Measurements from ENCODE around the gene ESYT3.
"Not testable (repeated sequence)": the region's sequence is repeated elsewhere in the genome, so short reads cannot be mapped to it uniquely, and the experiment has no call there.

Gene ESYT3

DNA sequence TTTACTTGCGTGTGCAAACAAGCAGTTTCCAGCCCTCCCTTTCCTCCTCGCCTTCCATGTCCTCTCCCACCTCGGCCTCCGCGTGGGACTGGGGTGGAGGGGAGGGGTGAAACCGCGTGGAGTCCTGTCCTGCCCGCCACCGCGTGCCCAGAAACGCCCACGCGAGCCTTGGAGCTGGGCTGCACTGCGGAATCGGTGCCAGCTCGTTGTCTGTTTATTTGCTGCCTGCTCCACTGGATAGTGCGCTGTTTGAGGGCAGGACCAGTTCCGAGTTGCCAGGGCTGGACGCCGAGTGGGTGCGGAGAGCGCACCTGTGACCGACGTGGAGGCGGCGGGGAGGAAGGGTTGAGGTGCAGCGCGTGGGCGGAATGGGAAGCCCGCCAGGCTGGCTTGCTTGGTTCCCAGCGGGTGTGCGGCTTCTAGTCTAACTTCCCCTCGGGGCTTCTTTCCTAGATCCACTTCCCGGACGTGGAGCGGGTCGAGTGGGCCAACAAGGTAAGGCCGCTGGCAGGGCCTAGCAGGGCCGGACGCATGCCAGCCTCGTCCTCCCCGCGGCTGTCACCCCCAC lies 17.3 kb downstream of the ESYT3 start:
- DNase-seq (ENCODE audit: low read depth in 1 of 2, low spot score in 1 of 2): no peak
- in situ Hi-C loops (cut with HindIII; ENCODE audit: low pct_unique_long_range_greater_than_20kb, low sequenced_read_pairs): no loop called here
- no peak for TF ChIP-seq JUND (IDR thresholded peaks at IDR 0.05; ENCODE audit: low read depth)

DNA sequence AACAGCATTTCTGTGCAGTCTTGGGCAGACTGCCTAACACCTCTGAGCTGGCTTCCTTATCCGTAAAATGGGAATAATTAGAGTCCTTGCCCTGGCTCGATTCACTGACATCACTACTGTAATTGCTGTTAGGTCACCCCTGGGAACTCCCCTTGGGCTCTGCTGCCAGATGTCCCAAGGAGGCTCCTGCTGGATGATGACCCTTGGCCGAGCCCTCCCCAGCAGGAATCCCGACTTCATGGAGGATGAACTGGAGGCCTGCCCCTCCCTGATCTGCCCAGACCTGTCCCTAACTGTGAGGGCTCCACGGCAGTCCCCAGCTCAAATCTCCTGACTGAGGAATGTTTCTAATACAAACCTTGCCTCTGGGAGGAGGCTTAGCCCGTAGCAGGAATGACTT lies 18.0 kb downstream of the ESYT3 start:
- DNase-seq (ENCODE audit: low read depth in 1 of 2, low spot score in 1 of 2): no peak
- in situ Hi-C loops (cut with HindIII; ENCODE audit: low pct_unique_long_range_greater_than_20kb, low sequenced_read_pairs): no loop called here
- TF ChIP-seq JUND (IDR thresholded peaks at IDR 0.05; ENCODE audit: low read depth): no peak

DNA sequence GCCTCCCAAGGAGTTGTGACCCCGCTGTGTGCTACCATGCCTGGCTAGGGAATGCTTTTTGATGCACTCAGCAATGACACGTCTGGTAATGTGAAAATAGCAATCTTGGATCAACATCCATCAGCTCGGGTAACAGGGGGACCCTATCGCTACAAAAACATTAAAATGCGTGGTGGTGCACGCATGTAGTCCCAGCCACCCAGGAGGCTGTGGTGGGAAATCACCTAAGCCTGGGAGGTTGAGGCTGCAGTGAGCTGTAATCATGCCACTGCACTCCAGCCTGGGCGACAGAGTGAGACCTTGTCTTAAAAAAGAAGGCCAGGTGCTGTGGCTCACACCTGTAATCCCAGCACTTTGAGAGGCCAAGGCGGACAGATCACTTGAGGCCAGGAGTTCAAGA lies 19.5 kb downstream of the ESYT3 start:
- DNase-seq (ENCODE audit: low read depth in 1 of 2, low spot score in 1 of 2); in situ Hi-C loops (cut with HindIII; ENCODE audit: low pct_unique_long_range_greater_than_20kb, low sequenced_read_pairs): not testable (repeated sequence)

DNA sequence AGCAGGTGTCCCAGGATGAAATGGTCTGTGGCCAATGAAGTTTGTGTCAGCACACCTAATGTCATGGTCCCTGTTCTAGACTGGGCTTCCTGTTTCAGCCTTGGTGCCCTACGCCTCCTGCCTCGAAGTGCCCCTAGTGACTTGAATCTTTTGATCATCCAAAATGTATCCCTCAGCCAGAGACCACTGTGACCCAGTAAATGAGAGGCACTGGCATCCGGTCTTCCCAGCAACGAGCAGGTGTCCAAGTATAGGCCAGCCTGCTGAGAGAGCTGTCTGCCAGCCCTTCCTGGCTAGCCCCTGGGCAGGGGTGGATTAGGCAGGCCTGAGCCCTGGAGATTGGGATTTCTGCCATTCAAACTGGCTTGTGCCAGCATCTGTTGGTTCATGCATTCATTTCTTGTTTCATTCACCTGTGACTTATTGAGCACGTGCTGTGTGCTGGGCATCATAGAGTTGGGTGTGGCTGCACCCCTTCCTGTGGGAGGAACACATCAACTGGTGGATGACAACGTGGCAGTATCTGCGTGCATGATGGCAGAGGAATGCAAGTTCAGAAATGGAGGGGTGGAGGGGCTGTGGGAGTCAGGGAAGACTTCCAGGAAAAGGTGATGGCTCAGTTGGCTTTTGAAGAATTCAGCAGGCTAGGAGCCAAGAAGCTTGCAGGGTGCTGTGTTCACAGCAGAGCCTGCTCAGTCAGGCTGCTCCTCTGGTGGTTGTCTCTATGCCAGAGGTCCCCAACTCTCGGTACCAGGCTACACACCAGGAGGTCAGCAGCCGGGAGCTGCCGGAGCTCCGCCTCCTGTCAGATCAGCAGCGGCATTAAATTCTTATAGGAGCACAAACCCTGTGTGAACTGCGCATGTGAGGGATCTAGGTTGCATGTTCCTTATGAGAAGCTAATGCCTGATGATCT lies 21.6 kb downstream of the ESYT3 start:
- no peak for DNase-seq (ENCODE audit: low read depth in 1 of 2, low spot score in 1 of 2)
- TF ChIP-seq JUND (IDR thresholded peaks at IDR 0.05; ENCODE audit: low read depth): no peak

GRCh38 chr3:138456961-138457862 lies 22.8 kb downstream of the ESYT3 start:
- no peak for DNase-seq (ENCODE audit: low read depth in 1 of 2, low spot score in 1 of 2)
- in situ Hi-C loops (cut with HindIII; ENCODE audit: low pct_unique_long_range_greater_than_20kb, low sequenced_read_pairs): no loop called here
- no peak for TF ChIP-seq JUND (IDR thresholded peaks at IDR 0.05; ENCODE audit: low read depth)

More for the DNA sequence above, 21.6 kb downstream of the ESYT3 start:
- in situ Hi-C loops (cut with HindIII; ENCODE audit: low pct_unique_long_range_greater_than_20kb, low sequenced_read_pairs): no loop called here

DNA sequence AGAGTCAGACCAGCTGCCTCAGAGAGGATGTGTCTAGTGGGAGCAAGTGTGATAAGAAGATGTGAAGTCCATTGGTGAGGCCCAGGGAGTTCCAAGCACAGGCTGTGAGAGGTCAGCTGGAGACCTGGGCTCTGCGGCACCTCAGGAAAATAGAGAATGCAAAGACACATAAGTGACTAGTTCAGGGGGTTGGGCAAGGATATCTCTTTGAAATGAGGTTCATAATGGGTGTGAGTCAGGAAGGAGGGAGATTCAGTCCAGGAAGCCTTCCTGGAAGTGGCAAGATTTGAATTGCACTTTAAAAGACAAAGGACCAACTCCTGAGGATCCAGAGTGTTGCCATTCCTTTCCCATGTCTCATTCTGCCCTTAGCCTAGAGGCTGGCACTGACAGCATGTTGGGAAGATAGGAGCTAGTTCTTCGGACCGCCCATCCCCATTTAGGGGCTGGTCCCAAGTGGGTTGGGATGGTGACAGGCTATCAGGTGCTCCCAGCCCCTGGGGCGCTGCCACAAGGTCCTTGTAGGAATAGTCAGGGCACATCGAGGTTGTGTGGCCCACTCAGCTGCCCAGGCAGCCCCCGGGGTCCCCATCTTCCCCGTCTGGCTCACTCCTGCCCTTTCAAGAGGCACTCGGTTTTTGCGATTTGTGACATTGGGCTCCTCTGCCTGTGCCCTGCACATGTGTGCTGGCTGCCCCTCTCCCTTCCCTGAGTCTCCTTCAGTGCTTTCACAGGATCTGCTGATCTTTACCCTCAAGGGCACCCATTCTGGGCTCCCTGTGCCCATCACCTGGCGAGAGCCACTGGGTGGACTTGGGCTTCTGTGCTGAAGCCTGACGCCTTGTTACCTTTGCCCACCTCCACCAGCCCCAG lies 23.7 kb downstream of the ESYT3 start:
- no peak for DNase-seq (ENCODE audit: low read depth in 1 of 2, low spot score in 1 of 2)
- TF ChIP-seq JUND (IDR thresholded peaks at IDR 0.05; ENCODE audit: low read depth): no peak
- in situ Hi-C loops (cut with HindIII; ENCODE audit: low pct_unique_long_range_greater_than_20kb, low sequenced_read_pairs): no loop called here

- DNase-seq (ENCODE audit: low read depth in 1 of 2, low spot score in 1 of 2): no peak
- in situ Hi-C loops (cut with HindIII; ENCODE audit: low pct_unique_long_range_greater_than_20kb, low sequenced_read_pairs): no loop called here
- TF ChIP-seq JUND (IDR thresholded peaks at IDR 0.05; ENCODE audit: low read depth): no peak
Measured at GRCh38 chr3:138458774-138459499, 24.5 kb downstream of the ESYT3 start.

GRCh38 chr3:138459619-138460535 lies 25.5 kb downstream of the ESYT3 start:
- in situ Hi-C loops (cut with HindIII; ENCODE audit: low pct_unique_long_range_greater_than_20kb, low sequenced_read_pairs): no loop called here
- no peak for DNase-seq (ENCODE audit: low read depth in 1 of 2, low spot score in 1 of 2)
- TF ChIP-seq JUND (IDR thresholded peaks at IDR 0.05; ENCODE audit: low read depth): no peak

DNA sequence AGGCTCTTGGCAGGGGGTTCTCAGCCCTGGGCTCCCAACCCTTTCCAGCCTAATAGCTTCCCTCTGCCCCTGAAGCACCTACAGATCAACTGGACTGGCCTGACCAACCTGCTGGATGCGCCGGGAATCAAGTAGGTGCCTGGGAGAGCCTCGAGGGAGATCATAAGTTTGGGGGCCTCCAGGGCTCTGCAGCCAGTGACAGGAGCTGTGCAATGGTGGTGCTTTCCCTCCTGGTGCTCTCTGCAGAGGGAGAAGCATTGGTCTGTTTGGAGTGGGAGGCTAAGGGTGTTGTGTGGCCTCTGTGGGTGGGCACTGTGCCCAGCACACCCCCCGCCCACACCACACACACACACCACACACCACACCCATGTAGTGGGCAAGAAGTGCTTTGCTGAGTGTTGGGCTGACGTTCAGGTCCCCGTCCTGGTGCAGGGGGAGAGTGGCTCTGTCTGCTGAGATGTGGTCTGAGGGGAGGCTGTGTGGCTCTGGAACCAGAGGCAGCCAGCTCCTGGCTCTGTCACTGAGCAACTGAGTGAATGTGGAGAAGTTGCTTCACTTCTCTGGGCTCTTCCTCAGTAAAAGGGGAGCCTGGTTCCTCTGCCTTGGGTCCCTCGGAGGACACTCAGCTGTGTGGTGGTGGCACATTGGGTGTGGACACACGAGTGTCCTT lies 26.3 kb downstream of the ESYT3 start:
- in situ Hi-C loops (cut with HindIII; ENCODE audit: low pct_unique_long_range_greater_than_20kb, low sequenced_read_pairs): no loop called here
- no peak for DNase-seq (ENCODE audit: low read depth in 1 of 2, low spot score in 1 of 2)
- no peak for TF ChIP-seq JUND (IDR thresholded peaks at IDR 0.05; ENCODE audit: low read depth)

DNA sequence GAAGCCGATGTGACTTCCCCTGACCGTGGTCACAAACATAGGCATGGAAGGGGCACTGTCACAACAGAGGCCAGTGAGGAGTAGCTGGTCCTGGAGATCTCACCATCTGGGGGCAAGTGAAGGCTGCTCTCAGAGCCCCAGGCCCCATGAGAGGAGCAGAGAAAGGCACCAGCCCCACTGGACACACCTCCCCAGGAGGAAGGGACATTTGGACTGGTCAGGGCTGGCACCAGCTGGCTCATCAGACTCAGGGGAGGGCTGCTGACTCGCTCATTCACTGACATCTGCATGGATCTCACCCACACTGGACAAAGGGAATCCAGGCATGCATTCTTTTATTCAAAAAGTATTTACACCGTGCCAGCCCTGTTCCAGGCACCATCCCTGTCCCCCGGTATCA lies 26.8 kb downstream of the ESYT3 start:
- no peak for DNase-seq (ENCODE audit: low read depth in 1 of 2, low spot score in 1 of 2)
- in situ Hi-C loops (cut with HindIII; ENCODE audit: low pct_unique_long_range_greater_than_20kb, low sequenced_read_pairs): no loop called here
- TF ChIP-seq JUND (IDR thresholded peaks at IDR 0.05; ENCODE audit: low read depth): no peak
